HEK293 (cell line): ENCODE measurements around the gene ZFAND3.

ENCODE experiments used
- CTCF ChIP-seq: fragments of 450-650 bp; formaldehyde crosslinking; IDR thresholded peaks from 2 replicates; pipeline ENCODE4 v1.5.1; 2016; ENCODE audit warnings: missing biosample characterization, missing genetic modification characterization
- ZBTB21 ChIP-seq: fragments of 450-650 bp; formaldehyde crosslinking; IDR thresholded peaks from 2 replicates; pipeline ENCODE4 v1.5.1; 2017; ENCODE audit warnings: missing biosample characterization, missing genetic modification characterization
- ZBTB49 ChIP-seq: fragments of 450-650 bp; formaldehyde crosslinking; IDR thresholded peaks from 2 replicates; pipeline ENCODE4 v1.5.1; 2016; ENCODE audit warnings: missing biosample characterization, missing genetic modification characterization, low read depth
- ZNF24 ChIP-seq: fragments of 450-650 bp; formaldehyde crosslinking; IDR thresholded peaks from 2 replicates; pipeline ENCODE4 v1.5.1; 2016; ENCODE audit warnings: missing biosample characterization, missing genetic modification characterization
- ZNF292 ChIP-seq: fragments of 450-650 bp; formaldehyde crosslinking; IDR thresholded peaks from 2 replicates; pipeline ENCODE4 v1.5.1; 2016; ENCODE audit warnings: low read depth, missing biosample characterization, missing genetic modification characterization, borderline replicate concordance
- ZNF654 ChIP-seq: fragments of 450-650 bp; formaldehyde crosslinking; IDR thresholded peaks from 2 replicates; pipeline ENCODE4 v1.5.1; 2016; ENCODE audit warnings: low read depth, missing biosample characterization, missing genetic modification characterization

- TF ChIP-seq ZBTB49 (tag by site-specific recombination) = no peak
- TF ChIP-seq ZNF654 = no peak
- no peak for TF ChIP-seq ZNF24 (tag by site-specific recombination)
- TF ChIP-seq ZNF292 (tag by site-specific recombination) = no peak
- TF ChIP-seq ZBTB21 = no peak
- no peak for TF ChIP-seq CTCF (tag by site-specific recombination)
Observed at GRCh38 chr6:38153798-38154345, 334.3 kb downstream of the ZFAND3 start.
